ENCODE data around the gene TTC23.

DNA sequence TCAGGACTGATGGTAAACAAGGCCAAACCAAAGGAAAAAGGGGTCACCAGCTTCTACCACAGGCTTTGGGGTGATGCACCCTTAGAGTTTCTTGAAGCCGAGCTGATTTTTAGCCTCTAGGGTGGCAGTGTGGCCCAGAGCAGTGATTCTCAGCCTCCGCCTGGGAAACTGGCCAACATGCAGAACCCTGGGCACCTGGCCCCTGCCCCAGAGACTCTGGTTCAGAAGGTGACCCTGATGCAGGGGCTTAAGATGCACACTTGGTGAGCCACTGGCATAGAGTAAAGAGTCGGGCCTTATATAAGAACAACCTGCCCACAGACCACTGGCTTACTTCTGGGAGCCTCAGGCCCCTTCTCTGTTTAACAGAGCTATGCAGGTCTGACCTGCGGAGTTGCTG, 100.0 kb downstream of the TTC23 start:
- TF ChIP-seq CTCF (IDR thresholded peaks at IDR 0.05) (no peak), EP300 (IDR thresholded peaks at IDR 0.05) (no peak)
